ENCODE measurements around the gene PTPN5. TPM values are rescaled to one million over a fixed set of nuclear protein-coding genes. Genes with fewer than 3 reads are reported as not detected.

Gene PTPN5
- total RNA-seq, 1 experiment from 2014 or later, result not detected

DNA sequence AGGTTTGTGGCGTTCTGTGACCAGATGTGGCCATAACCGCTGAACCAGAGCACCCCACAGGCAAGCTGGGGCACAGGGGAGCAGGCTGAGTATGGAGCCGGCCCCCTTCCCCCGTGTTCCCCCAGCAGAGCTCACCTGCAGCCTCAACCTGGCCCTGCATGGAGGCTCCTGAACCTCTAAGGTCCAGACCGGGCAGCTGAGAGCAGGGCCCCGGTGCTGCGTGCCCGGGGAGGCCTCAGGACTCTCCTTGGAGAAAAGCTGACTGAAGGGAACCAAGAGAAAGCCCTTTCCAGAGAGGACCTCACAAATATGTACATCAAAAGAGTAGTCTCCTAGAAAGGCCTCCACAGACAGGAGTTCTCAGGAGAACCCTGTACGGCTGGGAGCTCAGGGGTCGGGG is 48.2 kb downstream of the PTPN5 start:
- no peak overlapping the region for H2AFZ ChIP-seq
- no peak for DNase-seq
- no peak overlapping the region for H3K4me2 ChIP-seq
- H3K79me2 ChIP-seq (ENCODE audit: low read depth), result no peaks in the 10 kb centered on the region
- CTCF ChIA-PET, result no interaction called here
- H3K27me3 ChIP-seq (ENCODE audit: insufficient read depth, low read depth), result no peaks in the 10 kb centered on the region
- BruUV-seq (replicated peaks), result no TSS peak
- no peaks in the 10 kb centered on the region for H3K4me1 ChIP-seq (replicated peaks; ENCODE audit: insufficient read depth)
- POLR2A ChIA-PET (ENCODE audit: unreplicated experiment), result no interaction called here
- no peaks in the 10 kb centered on the region for H3K36me3 ChIP-seq (ENCODE audit: low read depth)
- H3K9me2 ChIP-seq (ENCODE audit: insufficient read depth), result no peaks in the 10 kb centered on the region
- H3K9me3 ChIP-seq (ENCODE audit: insufficient read depth, low read depth), result no peaks in the 10 kb centered on the region
- TF ChIP-seq EZH2 (IDR thresholded peaks at IDR 0.05; ENCODE audit: low read depth), result no peak
- TF ChIP-seq, protein P1, sequence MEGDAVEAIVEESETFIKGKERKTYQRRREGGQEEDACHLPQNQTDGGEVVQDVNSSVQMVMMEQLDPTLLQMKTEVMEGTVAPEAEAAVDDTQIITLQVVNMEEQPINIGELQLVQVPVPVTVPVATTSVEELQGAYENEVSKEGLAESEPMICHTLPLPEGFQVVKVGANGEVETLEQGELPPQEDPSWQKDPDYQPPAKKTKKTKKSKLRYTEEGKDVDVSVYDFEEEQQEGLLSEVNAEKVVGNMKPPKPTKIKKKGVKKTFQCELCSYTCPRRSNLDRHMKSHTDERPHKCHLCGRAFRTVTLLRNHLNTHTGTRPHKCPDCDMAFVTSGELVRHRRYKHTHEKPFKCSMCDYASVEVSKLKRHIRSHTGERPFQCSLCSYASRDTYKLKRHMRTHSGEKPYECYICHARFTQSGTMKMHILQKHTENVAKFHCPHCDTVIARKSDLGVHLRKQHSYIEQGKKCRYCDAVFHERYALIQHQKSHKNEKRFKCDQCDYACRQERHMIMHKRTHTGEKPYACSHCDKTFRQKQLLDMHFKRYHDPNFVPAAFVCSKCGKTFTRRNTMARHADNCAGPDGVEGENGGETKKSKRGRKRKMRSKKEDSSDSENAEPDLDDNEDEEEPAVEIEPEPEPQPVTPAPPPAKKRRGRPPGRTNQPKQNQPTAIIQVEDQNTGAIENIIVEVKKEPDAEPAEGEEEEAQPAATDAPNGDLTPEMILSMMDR (conservative IDR thresholded peaks at IDR 0.05), result no peak
- intact Hi-C loops (cut with micrococcal nuclease; ENCODE audit: unreplicated experiment), result no loop called here
- no peaks in the 10 kb centered on the region for H3F3A ChIP-seq (ENCODE audit: insufficient read depth, low read depth)
- no peak overlapping the region for H3K4me3 ChIP-seq
- H3K27ac ChIP-seq, result no peak overlapping the region
- no peaks in the 10 kb centered on the region for H4K20me1 ChIP-seq (ENCODE audit: insufficient read depth)

GRCh38 chr11:18741783-18742182 is 49.8 kb downstream of the PTPN5 start:
- TF ChIP-seq EZH2 (IDR thresholded peaks at IDR 0.05; ENCODE audit: low read depth), result no peak
- TF ChIP-seq, protein P1 (conservative IDR thresholded peaks at IDR 0.05), result no peak
- DNase-seq, result no peak
- Histone ChIP-seq H3K36me3 (ENCODE audit: low read depth) (no peaks in the 10 kb centered on the region), H2AFZ (no peak overlapping the region), H3F3A (ENCODE audit: insufficient read depth, low read depth) (no peaks in the 10 kb centered on the region), H3K4me2 (no peak overlapping the region), H3K4me3 (no peak overlapping the region), H3K27me3 (ENCODE audit: insufficient read depth, low read depth) (0 out of 2 replicates have a peak, but pooled peaks cover 1% of the 10 kb centered on the region), H3K79me2 (ENCODE audit: low read depth) (no peaks in the 10 kb centered on the region), H3K9me2 (ENCODE audit: insufficient read depth) (no peaks in the 10 kb centered on the region), H4K20me1 (ENCODE audit: insufficient read depth) (no peaks in the 10 kb centered on the region), H3K27ac (no peak overlapping the region), H3K4me1 (replicated peaks; ENCODE audit: insufficient read depth) (no peaks in the 10 kb centered on the region), H3K9me3 (ENCODE audit: insufficient read depth, low read depth) (no peaks in the 10 kb centered on the region)
- ChIA-PET CTCF (interaction anchor here (0.6 kb wide), 1 partner anchor 1833 kb away, joined by 9 read pairs; no protein-coding TSS in a partner anchor), POLR2A (ENCODE audit: unreplicated experiment) (no interaction called here)
- no TSS peak for BruUV-seq (replicated peaks)
- intact Hi-C loops (cut with micrococcal nuclease; ENCODE audit: unreplicated experiment), result no loop called here

GRCh38 chr11:18739685-18740084 is 51.9 kb downstream of the PTPN5 start:
- DNase-seq, result no peak
- Histone ChIP-seq H3K4me3 (no peak overlapping the region), H2AFZ (no peak overlapping the region), H3F3A (ENCODE audit: insufficient read depth, low read depth) (no peaks in the 10 kb centered on the region), H3K9me2 (ENCODE audit: insufficient read depth) (no peaks in the 10 kb centered on the region), H4K20me1 (ENCODE audit: insufficient read depth) (no peaks in the 10 kb centered on the region), H3K79me2 (ENCODE audit: low read depth) (no peaks in the 10 kb centered on the region), H3K4me1 (replicated peaks; ENCODE audit: insufficient read depth) (no peaks in the 10 kb centered on the region), H3K27me3 (ENCODE audit: insufficient read depth, low read depth) (peaks cover 5% of the 10 kb centered on the region; the same call in 1 of the 2 replicates), H3K4me2 (no peak overlapping the region), H3K36me3 (ENCODE audit: low read depth) (no peaks in the 10 kb centered on the region), H3K27ac (no peak overlapping the region), H3K9me3 (ENCODE audit: insufficient read depth, low read depth) (no peaks in the 10 kb centered on the region)
- ChIA-PET POLR2A (ENCODE audit: unreplicated experiment) (no interaction called here), CTCF (no interaction called here)
- intact Hi-C loops (cut with micrococcal nuclease; ENCODE audit: unreplicated experiment), result loop anchor here (10.0 kb wide), 1 partner anchor 495 kb away; the partner anchor contains the start of gene SAA2
- TF ChIP-seq EZH2 (IDR thresholded peaks at IDR 0.05; ENCODE audit: low read depth), result no peak
- TF ChIP-seq, protein P1 (conservative IDR thresholded peaks at IDR 0.05), result peak; percentile 47
- no TSS peak for BruUV-seq (replicated peaks)

Data from PC-9 (cell line).